NCI-H2029 treated with DMSO at 0.1 percent for 48 hours (cell line): Measurements from ENCODE around the gene RBMS3.
"Not testable (repeated sequence)": the region's sequence is repeated elsewhere in the genome, so short reads cannot be mapped to it uniquely, and the experiment has no call there.

Experiments
- DNase-seq: peaks from one replicate; lab custom pipeline; 2025; lab: John Stamatoyannopoulos, UW

The RBMS3 gene

GRCh38 chr3:29618395-29619282 lies 337.8 kb downstream of the RBMS3 start:
- no peak for DNase-seq

DNA sequence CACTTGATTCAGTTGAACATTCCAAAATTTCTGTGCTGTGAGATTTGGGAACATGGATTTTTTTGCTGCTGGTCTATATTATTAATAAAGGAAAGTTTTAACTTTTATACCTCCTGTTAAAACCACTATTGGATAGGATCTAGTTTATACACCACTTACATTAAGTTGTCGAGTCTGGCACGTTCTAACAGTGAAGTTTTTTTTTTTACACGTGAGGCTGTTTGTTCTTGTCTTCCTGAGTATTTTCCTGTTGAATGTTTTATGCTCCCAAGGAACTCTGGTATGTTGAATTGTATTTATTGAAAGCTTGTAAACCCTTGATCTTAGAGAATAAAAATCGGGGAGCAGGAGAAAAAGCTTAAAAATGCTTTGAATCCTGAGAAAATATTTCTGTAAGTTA lies 338.8 kb downstream of the RBMS3 start:
- DNase-seq, result no peak

GRCh38 chr3:29627136-29628117 lies 346.6 kb downstream of the RBMS3 start:
- DNase-seq, result no peak

DNA sequence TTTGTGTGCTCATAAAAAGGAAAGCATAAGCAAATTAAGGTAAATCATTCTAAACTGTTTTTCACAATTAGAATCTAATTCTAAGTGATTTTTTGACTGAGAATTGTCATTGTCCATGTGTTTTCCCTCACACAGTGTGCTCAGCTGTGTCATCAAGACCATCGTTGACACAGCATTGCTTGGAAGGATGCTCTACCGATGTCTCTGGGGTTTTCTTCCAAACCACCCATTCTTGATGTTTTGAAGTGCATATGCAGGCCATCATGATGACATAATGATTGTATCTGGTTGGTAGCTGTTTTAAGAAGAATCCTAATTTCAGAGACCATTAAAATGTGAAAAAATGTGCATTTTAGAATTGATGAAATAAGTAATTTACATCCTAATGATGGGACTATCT lies 347.9 kb downstream of the RBMS3 start:
- no peak for DNase-seq

DNA sequence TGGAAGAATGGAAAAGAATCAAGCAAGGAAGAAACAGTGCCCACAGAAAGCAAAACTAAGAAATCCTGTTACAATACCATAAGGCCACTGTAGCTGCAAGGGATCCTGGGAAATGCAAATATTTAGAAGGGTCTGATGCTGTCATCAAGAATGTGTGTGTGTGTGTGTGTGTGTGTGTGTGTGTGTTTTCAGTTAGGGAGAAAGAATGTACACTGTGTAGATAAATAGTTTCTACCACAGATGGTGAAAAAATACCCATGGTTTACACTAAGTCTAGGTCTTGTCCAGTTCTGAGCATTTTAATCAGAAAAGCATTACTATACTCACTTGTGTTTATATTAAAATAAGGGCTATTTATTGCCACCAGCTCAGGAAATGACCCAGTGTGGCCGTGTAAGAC lies 355.0 kb downstream of the RBMS3 start:
- no peak for DNase-seq

DNA sequence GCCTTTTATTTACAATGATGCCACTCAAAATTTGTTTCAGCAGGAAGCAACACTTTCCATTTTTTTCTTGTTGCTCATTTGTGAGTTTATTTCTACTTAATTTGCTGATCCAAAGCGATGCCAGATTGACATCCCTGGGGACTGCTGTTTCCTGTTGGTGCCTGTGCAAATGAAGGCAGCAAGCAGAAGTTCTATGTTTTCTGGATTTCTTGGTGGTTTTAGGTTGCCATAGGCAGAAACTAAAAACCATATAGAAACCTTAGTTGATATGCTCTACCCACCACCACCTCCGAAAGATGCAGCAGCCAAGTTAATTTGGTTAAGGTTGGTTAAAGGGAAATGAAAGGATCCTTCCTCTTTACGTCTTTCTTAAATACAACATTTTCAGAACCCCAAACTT lies 356.2 kb downstream of the RBMS3 start:
- DNase-seq, result no peak

DNA sequence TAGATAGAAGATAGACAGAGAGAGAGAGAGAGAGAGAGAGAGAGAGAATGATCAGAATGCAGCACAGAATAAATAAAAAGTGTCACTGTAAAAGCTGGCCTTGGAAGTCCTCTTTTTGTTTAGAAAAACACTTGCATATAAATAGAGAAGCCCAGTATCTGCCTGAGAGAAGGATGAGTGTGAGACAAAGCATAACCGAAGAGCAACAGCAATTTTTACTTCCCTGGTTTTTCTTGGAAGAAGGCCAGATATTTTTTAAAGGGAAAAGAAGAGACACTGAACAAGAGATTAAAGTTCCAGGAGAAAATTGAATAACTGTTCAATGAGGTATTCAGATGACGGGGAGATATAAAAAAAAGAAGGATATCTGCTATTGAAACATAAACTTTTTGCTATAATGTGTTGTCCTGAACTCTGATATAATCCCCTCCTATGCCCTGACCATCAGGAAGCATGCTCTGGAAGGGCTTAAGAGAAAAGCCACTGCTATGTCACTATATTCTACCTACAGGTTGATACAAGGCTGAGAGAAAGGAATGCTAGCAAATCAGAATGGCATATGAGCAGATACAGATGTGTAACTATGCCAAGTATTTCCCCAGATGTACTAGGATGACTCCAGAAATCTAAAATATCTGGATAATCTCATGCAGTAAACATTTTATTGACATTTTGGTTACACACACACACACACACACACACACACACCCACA lies 358.9 kb downstream of the RBMS3 start:
- no peak for DNase-seq

- no peak for DNase-seq
Observed at GRCh38 chr3:29642393-29643033, 361.6 kb downstream of the RBMS3 start.

DNA sequence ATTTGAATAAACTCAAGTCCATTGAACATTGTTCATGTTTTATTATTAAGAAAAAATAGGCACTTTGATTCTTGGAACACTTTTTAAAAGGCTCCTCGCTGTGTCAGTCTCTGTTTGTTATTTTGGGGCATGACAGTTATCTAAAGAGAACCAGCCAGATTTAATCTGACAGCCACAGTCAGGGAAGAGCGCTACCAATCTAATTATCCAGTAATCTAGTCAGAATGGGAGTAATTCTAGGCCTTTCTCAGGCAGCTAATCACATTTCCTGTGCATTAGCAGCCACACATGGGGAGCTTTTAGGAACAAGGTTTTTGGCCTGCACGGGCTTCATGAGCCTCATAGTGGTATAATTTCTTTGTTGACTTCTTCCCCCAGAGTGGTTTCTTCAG lies 362.2 kb downstream of the RBMS3 start:
- no peak for DNase-seq

- no peak for DNase-seq
Observed at GRCh38 chr3:29644261-29644660, 363.4 kb downstream of the RBMS3 start.

GRCh38 chr3:29644956-29645636 lies 364.2 kb downstream of the RBMS3 start:
- no peak for DNase-seq

DNA sequence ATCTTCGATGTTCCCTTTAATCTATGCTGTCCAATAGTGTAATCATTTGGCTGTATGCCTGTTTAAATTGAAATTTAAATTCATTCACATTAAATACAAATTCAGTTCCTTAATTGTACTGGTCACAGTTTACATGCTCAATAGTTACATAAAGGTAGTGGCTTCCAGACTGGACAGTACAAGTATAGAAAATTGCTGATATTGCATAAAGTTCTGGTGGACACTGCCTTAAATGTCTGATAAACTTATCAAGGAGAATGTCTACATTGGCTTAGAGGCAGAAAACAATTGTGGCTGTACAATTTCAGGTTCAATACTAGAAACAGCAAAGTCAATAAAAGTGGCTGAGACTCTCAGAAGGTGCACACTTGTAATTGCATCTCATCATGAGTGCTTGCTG lies 365.2 kb downstream of the RBMS3 start:
- no peak for DNase-seq

DNA sequence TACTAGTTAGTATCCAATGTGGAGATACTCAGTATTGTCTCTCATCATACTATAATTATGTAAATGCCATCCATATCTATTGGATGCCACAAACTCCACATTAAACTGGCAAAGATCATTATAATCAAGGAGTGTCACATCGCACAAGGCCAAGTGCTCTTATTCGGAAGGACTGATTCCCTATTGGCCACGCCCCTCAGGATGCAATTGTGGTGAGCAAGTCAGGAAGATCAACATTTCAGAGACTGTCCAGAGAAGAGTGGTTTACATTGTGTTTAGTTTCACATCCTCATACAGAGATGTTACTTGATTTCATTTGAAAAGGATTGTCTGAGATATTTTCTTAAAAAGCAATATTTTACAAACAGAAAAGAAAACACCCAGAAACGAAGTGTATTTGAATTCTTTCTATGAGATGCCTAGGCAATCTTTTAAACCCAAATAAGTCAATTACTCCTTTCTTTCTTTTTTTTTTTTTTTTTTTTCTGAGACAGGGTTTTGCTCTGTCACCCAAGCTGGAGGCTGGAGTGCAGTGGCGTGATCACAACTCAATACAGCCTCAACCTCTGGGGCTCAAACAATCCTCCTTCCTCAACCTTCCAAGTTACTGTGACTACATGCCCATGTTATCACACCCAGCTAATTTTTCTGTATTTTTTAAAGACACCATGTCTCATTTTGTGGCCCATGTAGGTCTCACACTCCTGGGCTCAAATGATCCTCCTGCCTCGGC lies 369.1 kb downstream of the RBMS3 start:
- DNase-seq, result peak; percentile 40

- no peak for DNase-seq
Observed at GRCh38 chr3:29653680-29654079, 372.8 kb downstream of the RBMS3 start.

DNA sequence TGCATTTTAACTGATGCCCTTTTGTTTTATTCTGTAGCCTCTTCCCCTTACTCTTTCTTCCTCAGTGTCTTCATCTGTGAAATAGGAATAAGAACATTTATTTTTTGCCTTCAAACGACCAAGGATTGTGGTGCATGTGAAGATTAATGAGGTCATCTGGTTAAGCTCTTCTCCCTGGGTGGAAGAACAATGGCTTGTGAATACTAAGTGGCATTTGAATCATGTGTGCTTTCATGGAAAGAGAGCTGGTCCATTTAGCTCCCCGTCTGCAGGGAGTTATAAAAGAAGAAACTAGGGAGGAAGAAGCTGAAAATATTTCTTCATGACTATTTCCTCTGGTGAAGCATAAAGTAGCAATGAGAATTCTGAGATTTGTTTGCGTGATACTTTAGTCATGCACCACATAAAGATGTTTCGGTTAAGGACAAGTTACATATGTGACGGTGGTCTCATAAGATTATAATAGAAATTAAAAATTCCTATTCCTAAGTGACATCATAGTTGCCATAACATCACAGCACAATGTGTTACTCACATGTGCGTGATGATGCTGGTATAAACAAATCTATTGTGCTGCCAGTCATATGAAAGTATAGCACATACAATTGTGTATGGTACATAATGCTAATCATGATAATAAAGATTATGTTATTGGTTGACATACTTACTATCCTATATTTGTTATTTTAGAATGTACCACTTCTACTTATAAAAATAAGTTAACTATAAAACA lies 374.3 kb downstream of the RBMS3 start:
- DNase-seq, result no peak

GRCh38 chr3:29665688-29666087 lies 384.8 kb downstream of the RBMS3 start:
- DNase-seq, result no peak

DNA sequence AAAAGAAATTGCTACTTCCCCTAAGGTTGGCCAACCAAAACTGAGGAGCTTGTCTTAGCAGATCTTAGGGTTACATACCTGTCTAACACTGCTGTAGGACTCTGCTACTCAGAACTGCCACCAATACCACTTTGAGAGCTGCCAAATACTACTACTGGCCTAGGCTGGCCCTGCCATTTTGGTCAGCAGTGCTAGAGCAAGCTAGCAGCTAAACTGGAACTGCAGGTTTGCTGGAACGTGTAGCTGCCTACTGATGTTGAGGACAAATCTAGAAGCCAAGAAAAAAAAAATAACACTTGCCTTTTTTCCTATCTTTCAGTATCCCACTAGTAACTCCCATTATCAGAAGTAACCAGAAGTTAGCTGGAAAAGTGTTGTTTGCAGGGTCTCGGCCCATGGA lies 387.4 kb downstream of the RBMS3 start:
- DNase-seq, result no peak

- no peak for DNase-seq
Observed at GRCh38 chr3:29668728-29669127, 387.9 kb downstream of the RBMS3 start.

DNA sequence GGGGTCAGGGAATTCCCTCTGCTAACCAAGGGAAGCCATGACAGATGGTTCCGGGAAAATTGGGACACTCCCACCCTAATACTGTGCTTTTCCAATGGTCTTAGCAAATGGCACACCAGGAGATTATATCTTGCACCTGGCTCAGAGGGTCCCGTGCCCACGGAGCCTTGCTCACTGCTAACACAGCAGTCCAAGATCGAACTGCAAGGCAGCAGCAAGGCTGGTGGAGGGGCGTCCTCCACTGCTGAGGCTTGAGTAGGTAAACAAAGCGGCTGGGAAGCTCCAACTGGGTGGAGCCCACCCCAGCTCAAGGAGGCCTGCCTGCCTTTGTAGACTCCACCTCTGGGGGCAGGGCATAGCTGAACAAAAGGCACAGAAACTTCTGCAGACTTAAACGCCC lies 389.6 kb downstream of the RBMS3 start:
- DNase-seq, result not testable (repeated sequence)

- no peak for DNase-seq
Observed at GRCh38 chr3:29677421-29677820, 396.6 kb downstream of the RBMS3 start.
